HCT116 (cell line): ENCODE data around the gene ROR2. TPM values are rescaled to one million over a fixed set of nuclear protein-coding genes. Genes with fewer than 3 reads are reported as not detected.

ENCODE experiments used
- ATAC-seq: fragments of 200-7000 bp; cut with Tn5 transposase; 2 replicates; pipeline ENCODE4 v1.9.1; 2020; ENCODE audit warnings: mild to moderate bottlenecking, moderate library complexity
- BruUV-seq: library from RNA; stranded (reverse); fragments of 400-500 nt; replicated peaks from 2 replicates; lab custom pipeline; 2021; lab: Mats Ljungman, UMichigan
- CTCF ChIA-PET: fragments of 300-600 bp; sonication (Branson Sonifier 250); formaldehyde crosslinking; loops from one replicate; lab custom pipeline; 2021; ENCODE audit warnings: antibody characterized with exemption; lab: Charles Lee
- POLR2A ChIA-PET: fragments of 300-600, 350-600 bp; sonication (Branson Sonifier 250); formaldehyde crosslinking; loops from one replicate; lab custom pipeline; 2021; ENCODE audit warnings: antibody characterized with exemption; lab: Charles Lee
- RAD21 ChIA-PET, 2 experiments: fragments of 300-600 bp; sonication (Branson Sonifier 250); formaldehyde crosslinking; loops; one replicate each; lab custom pipeline; 2023; ENCODE audit warnings: low total read pairs in 2 of 2; ENCODE audit not compliant: uncharacterized antibody in 2 of 2, unreplicated experiment in 2 of 2, low non-redundant PET in 1 of 2; lab: Charles Lee
- DNase-seq: peaks from one replicate; pipeline ENCODE4 v3.0.0-alpha.2; 2010; ENCODE audit warnings: low read depth, low spot score
- H2AFZ ChIP-seq: fragments of 200-600 bp; shearing (Covaris generic), sonication (generic); 2 replicates; pipeline ENCODE4 v1.6.1; 2017; ENCODE audit warnings: low read depth, mixed run types, mixed read lengths, antibody characterized with exemption, low read length; ENCODE audit not compliant: poor library complexity, severe bottlenecking
- H3K27ac ChIP-seq: 2 replicates; pipeline ENCODE4 v1.5.1; 2012; ENCODE audit warnings: low read depth, low read length
- H3K27me3 ChIP-seq: fragments of 200-600 bp; sonication (generic); 2 replicates; pipeline ENCODE4 v1.6.1; 2016; ENCODE audit warnings: mixed run types, low read length, mixed read lengths; ENCODE audit not compliant: insufficient read depth
- H3K36me3 ChIP-seq, 2 experiments: fragments of 200-500 bp in 1 of 2; fragments of 200-600 bp in 1 of 2; sonication (Bioruptor generic) in 1 of 2; sonication (generic) in 1 of 2; 2 replicates each; pipeline versions ENCODE4 v1.5.1 to v1.6.1; 2014 to 2016; ENCODE audit warnings: low read length in 2 of 2, inconsistent platforms in 1 of 2, mixed read lengths in 1 of 2, mixed run types in 1 of 2; ENCODE audit not compliant: insufficient read depth in 2 of 2, control insufficient read depth in 1 of 2
- H3K4me1 ChIP-seq, 2 experiments: fragments of 200-600 bp in 1 of 2; sonication (generic) in 1 of 2; 2 replicates each; pipeline versions ENCODE4 v1.5.1 to v1.6.1; 2012 to 2017; ENCODE audit warnings: low read length in 2 of 2, inconsistent platforms in 1 of 2, mild to moderate bottlenecking in 1 of 2, mixed read lengths in 1 of 2, mixed run types in 1 of 2, moderate library complexity in 1 of 2; ENCODE audit not compliant: insufficient read depth in 2 of 2, control insufficient read depth in 1 of 2
- H3K4me2 ChIP-seq: fragments of 200-600 bp; sonication (generic); 2 replicates; pipeline ENCODE4 v1.6.1; 2017; ENCODE audit warnings: mixed run types, low read length, mixed read lengths
- H3K4me3 ChIP-seq, 2 experiments: fragments of 200-600 bp in 1 of 2; sonication (generic) in 1 of 2; replicated peaks in 1 of 2; 2 replicates each; pipeline ENCODE4 v1.5.1; 2011 to 2016; ENCODE audit warnings: low read length in 2 of 2, control low read depth in 1 of 2, low read depth in 1 of 2, mild to moderate bottlenecking in 1 of 2, mixed read lengths in 1 of 2, mixed run types in 1 of 2
- H3K79me2 ChIP-seq: fragments of 200-600 bp; sonication (generic); 2 replicates; pipeline ENCODE4 v1.6.1; 2017; ENCODE audit warnings: mild to moderate bottlenecking, mixed run types, low read length, moderate library complexity, mixed read lengths; ENCODE audit not compliant: insufficient read depth
- H3K9ac ChIP-seq: fragments of 200-600 bp; sonication (generic); 2 replicates; pipeline ENCODE4 v1.6.1; 2016; ENCODE audit warnings: low read length, mixed read lengths
- H3K9me2 ChIP-seq: fragments of 200-600 bp; sonication (generic), shearing (Covaris generic); 2 replicates; pipeline ENCODE4 v1.6.1; 2017; ENCODE audit warnings: mixed run types, mild to moderate bottlenecking, moderate library complexity; ENCODE audit not compliant: insufficient read depth
- H3K9me3 ChIP-seq, 2 experiments: fragments of 200-500 bp in 1 of 2; fragments of 200-600 bp in 1 of 2; sonication (Bioruptor generic) in 1 of 2; sonication (generic) in 1 of 2; 2 replicates each; pipeline ENCODE4 v1.6.1; 2014 to 2017; ENCODE audit warnings: low read length in 2 of 2, mixed read lengths in 2 of 2, inconsistent platforms in 1 of 2, low read depth in 1 of 2, mild to moderate bottlenecking in 1 of 2, mixed run types in 1 of 2, moderate library complexity in 1 of 2; ENCODE audit not compliant: control insufficient read depth in 1 of 2, insufficient read depth in 1 of 2
- H4K20me1 ChIP-seq: fragments of 200-600 bp; sonication (generic), shearing (Covaris generic); 2 replicates; pipeline ENCODE4 v1.6.1; 2017; ENCODE audit warnings: mixed run types, mild to moderate bottlenecking, moderate library complexity; ENCODE audit not compliant: insufficient read depth
- CEBPB ChIP-seq: IDR thresholded peaks from 2 replicates; pipeline ENCODE4 v1.6.1; 2012; ENCODE audit warnings: low read depth
- ELF1 ChIP-seq: IDR thresholded peaks from 2 replicates; pipeline ENCODE4 v1.6.1; 2012; ENCODE audit warnings: low read depth, borderline replicate concordance
- POLR2A ChIP-seq: IDR thresholded peaks from 2 replicates; pipeline ENCODE4 v1.7.0; 2011; ENCODE audit warnings: borderline replicate concordance; ENCODE audit not compliant: insufficient read depth, insufficient read length; ENCODE audit errors: extremely low read depth
- SRF ChIP-seq: IDR thresholded peaks from 2 replicates; pipeline ENCODE4 v1.6.1; 2012; ENCODE audit warnings: low read depth
- ZFX ChIP-seq: fragments of 450-650 bp; IDR thresholded peaks from 2 replicates; pipeline ENCODE4 v1.6.1; 2017
- intact Hi-C: fragments of 100-400 bp; cut with micrococcal nuclease; formaldehyde crosslinking; loops from 2 replicates; pipeline ENCODE4 v1.10.0; 2022
- total RNA-seq: library from RNA; stranded (reverse); gene quantifications from one replicate; pipeline ENCODE4 v1.2.1, GENCODE V29; 2021; ENCODE audit not compliant: unreplicated experiment
- TF ChIP-seq, protein P1 (sequence below), 3 experiments: fragments of 200-600 bp in 1 of 3; sonication (generic) in 1 of 3; IDR thresholded peaks in 2 of 3; conservative IDR thresholded peaks in 1 of 3; 2 replicates each; pipeline ENCODE4 v1.5.1; 2012 to 2017; ENCODE audit warnings: low read depth in 2 of 3, low read length in 2 of 3, antibody characterized with exemption in 1 of 3, borderline replicate concordance in 1 of 3, control low read depth in 1 of 3, mild to moderate bottlenecking in 1 of 3, mixed read lengths in 1 of 3, mixed run types in 1 of 3, moderate library complexity in 1 of 3; ENCODE audit not compliant: insufficient read depth in 1 of 3
- TF ChIP-seq, protein P2 (sequence below): IDR thresholded peaks from 2 replicates; pipeline ENCODE4 v1.6.1; 2011; ENCODE audit warnings: mild to moderate bottlenecking, low read length, moderate library complexity; ENCODE audit not compliant: insufficient replicate concordance; ENCODE audit errors: extremely low read depth
- TF ChIP-seq, protein P3 (sequence below): IDR thresholded peaks from 2 replicates; pipeline ENCODE4 v1.6.1; 2012; ENCODE audit warnings: low read depth

ROR2 gene
- total RNA-seq, 1 experiment from 2014 or later = 15.7 TPM

DNA sequence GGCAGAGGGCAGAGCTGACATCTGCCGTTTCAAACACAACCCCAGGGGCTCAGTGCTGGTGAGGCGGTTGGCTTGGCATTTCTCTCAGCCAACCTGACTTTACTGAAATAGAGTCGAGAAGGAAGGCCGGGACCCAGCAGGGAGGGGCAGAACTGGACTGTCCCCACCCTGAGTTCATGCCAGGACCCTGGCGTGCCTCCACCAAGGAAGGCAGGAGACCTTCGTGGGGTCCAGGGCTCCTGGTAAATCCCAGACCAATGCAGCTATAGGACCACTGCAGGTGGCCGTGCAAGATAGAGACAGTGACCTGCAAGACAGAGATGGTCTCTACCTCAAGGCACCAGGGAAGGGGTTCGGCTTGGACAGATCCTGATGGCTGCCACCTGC lies 132.9 kb downstream of the ROR2 start:
- TF ChIP-seq, protein P1, sequence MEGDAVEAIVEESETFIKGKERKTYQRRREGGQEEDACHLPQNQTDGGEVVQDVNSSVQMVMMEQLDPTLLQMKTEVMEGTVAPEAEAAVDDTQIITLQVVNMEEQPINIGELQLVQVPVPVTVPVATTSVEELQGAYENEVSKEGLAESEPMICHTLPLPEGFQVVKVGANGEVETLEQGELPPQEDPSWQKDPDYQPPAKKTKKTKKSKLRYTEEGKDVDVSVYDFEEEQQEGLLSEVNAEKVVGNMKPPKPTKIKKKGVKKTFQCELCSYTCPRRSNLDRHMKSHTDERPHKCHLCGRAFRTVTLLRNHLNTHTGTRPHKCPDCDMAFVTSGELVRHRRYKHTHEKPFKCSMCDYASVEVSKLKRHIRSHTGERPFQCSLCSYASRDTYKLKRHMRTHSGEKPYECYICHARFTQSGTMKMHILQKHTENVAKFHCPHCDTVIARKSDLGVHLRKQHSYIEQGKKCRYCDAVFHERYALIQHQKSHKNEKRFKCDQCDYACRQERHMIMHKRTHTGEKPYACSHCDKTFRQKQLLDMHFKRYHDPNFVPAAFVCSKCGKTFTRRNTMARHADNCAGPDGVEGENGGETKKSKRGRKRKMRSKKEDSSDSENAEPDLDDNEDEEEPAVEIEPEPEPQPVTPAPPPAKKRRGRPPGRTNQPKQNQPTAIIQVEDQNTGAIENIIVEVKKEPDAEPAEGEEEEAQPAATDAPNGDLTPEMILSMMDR (IDR thresholded peaks at IDR 0.05 in 2 of 3, conservative IDR thresholded peaks at IDR 0.05 in 1 of 3; ENCODE audit: borderline replicate concordance in 1 of 3, insufficient read depth in 1 of 3, low read depth in 2 of 3, low read length in 2 of 3) = no peak
- TF ChIP-seq POLR2A (no peak), ELF1 (no peak), ZFX (no peak), CEBPB (no peak), SRF (no peak)
- TF ChIP-seq, protein P2, sequence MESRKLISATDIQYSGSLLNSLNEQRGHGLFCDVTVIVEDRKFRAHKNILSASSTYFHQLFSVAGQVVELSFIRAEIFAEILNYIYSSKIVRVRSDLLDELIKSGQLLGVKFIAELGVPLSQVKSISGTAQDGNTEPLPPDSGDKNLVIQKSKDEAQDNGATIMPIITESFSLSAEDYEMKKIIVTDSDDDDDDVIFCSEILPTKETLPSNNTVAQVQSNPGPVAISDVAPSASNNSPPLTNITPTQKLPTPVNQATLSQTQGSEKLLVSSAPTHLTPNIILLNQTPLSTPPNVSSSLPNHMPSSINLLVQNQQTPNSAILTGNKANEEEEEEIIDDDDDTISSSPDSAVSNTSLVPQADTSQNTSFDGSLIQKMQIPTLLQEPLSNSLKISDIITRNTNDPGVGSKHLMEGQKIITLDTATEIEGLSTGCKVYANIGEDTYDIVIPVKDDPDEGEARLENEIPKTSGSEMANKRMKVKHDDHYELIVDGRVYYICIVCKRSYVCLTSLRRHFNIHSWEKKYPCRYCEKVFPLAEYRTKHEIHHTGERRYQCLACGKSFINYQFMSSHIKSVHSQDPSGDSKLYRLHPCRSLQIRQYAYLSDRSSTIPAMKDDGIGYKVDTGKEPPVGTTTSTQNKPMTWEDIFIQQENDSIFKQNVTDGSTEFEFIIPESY = no peak
- TF ChIP-seq, protein P3, sequence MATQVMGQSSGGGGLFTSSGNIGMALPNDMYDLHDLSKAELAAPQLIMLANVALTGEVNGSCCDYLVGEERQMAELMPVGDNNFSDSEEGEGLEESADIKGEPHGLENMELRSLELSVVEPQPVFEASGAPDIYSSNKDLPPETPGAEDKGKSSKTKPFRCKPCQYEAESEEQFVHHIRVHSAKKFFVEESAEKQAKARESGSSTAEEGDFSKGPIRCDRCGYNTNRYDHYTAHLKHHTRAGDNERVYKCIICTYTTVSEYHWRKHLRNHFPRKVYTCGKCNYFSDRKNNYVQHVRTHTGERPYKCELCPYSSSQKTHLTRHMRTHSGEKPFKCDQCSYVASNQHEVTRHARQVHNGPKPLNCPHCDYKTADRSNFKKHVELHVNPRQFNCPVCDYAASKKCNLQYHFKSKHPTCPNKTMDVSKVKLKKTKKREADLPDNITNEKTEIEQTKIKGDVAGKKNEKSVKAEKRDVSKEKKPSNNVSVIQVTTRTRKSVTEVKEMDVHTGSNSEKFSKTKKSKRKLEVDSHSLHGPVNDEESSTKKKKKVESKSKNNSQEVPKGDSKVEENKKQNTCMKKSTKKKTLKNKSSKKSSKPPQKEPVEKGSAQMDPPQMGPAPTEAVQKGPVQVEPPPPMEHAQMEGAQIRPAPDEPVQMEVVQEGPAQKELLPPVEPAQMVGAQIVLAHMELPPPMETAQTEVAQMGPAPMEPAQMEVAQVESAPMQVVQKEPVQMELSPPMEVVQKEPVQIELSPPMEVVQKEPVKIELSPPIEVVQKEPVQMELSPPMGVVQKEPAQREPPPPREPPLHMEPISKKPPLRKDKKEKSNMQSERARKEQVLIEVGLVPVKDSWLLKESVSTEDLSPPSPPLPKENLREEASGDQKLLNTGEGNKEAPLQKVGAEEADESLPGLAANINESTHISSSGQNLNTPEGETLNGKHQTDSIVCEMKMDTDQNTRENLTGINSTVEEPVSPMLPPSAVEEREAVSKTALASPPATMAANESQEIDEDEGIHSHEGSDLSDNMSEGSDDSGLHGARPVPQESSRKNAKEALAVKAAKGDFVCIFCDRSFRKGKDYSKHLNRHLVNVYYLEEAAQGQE = no peak
- RAD21 ChIA-PET = no interaction called here

More for the DNA sequence above, 132.9 kb downstream of the ROR2 start:
- H3K9me2 ChIP-seq = no peaks in the 10 kb centered on the region
- no peaks in the 10 kb centered on the region for H3K36me3 ChIP-seq
- no peak overlapping the region for H3K9ac ChIP-seq
- H4K20me1 ChIP-seq = no peaks in the 10 kb centered on the region
- no peak overlapping the region for H3K27ac ChIP-seq
- DNase-seq = no peak
- H2AFZ ChIP-seq = no peak overlapping the region
- ChIA-PET CTCF (no interaction called here), POLR2A (no interaction called here)
- no peak overlapping the region for H3K4me3 ChIP-seq
- no peaks in the 10 kb centered on the region for H3K27me3 ChIP-seq
- BruUV-seq = no TSS peak
- peaks cover 5% of the 10 kb centered on the region; the same call in 1 of the 2 replicates for H3K79me2 ChIP-seq
- intact Hi-C loops = no loop called here
- H3K4me2 ChIP-seq = no peak overlapping the region
- H3K9me3 ChIP-seq = no peaks in the 10 kb centered on the region
- no peak for ATAC-seq
- no peaks in the 10 kb centered on the region for H3K4me1 ChIP-seq
